GM23338 (cell line): ENCODE data around the gene TM2D1. TPM values are rescaled to one million over a fixed set of nuclear protein-coding genes. Genes with fewer than 3 reads are reported as not detected.
A peak's percentile ranks its signal among the peaks of the same experiment; 100 is the strongest.

Experiments
- ATAC-seq: fragments of 200-7000 bp; cut with Tn5 transposase; 3 replicates; pipeline ENCODE4 v1.9.1; 2020
- DNase-seq: peaks from one replicate; pipeline ENCODE4 v3.0.0-alpha.2; 2015; ENCODE audit warnings: low spot score
- H2AFZ ChIP-seq: fragments of 200-600 bp; sonication (generic); 2 replicates; pipeline ENCODE4 v1.8.0; 2016; ENCODE audit warnings: antibody characterized with exemption, mild to moderate bottlenecking, moderate library complexity
- H3F3A ChIP-seq: fragments of 200-600 bp; sonication (generic); replicated peaks from 2 replicates; pipeline ENCODE4 v1.8.0; 2017; ENCODE audit warnings: antibody characterized with exemption, mixed run types, low read depth
- H3K27ac ChIP-seq: fragments of 200-600 bp; sonication (generic); 2 replicates; pipeline ENCODE4 v1.6.1; 2016; ENCODE audit warnings: low read depth
- H3K27me3 ChIP-seq: fragments of 200-600 bp; sonication (generic); 2 replicates; pipeline ENCODE4 v1.8.0; 2016; ENCODE audit warnings: mild to moderate bottlenecking, mixed run types, moderate library complexity; ENCODE audit not compliant: insufficient read depth
- H3K36me3 ChIP-seq: fragments of 200-600 bp; sonication (generic); 2 replicates; pipeline ENCODE4 v1.8.0; 2016; ENCODE audit warnings: mild to moderate bottlenecking; ENCODE audit not compliant: insufficient read depth
- H3K4me1 ChIP-seq: fragments of 200-600 bp; sonication (generic); 2 replicates; pipeline ENCODE4 v1.8.0; 2016; ENCODE audit warnings: mild to moderate bottlenecking, moderate library complexity; ENCODE audit not compliant: insufficient read depth
- H3K4me2 ChIP-seq: fragments of 200-600 bp; sonication (generic); 2 replicates; pipeline ENCODE4 v1.7.1; 2017; ENCODE audit warnings: mixed run types
- H3K4me3 ChIP-seq: fragments of 200-600 bp; sonication (generic); 2 replicates; pipeline ENCODE4 v1.6.1; 2016; ENCODE audit warnings: mixed run types
- H3K79me2 ChIP-seq: fragments of 200-600 bp; sonication (generic); replicated peaks from 2 replicates; pipeline ENCODE4 v1.8.0; 2017; ENCODE audit warnings: mild to moderate bottlenecking; ENCODE audit not compliant: insufficient read depth
- H3K9me2 ChIP-seq: fragments of 200-600 bp; sonication (generic); 2 replicates; pipeline ENCODE4 v1.8.0; 2017; ENCODE audit not compliant: insufficient read depth
- H4K20me1 ChIP-seq: fragments of 200-600 bp; sonication (generic); replicated peaks from 2 replicates; pipeline ENCODE4 v1.8.0; 2017; ENCODE audit warnings: mild to moderate bottlenecking; ENCODE audit not compliant: insufficient read depth
- H3K27ac Mint-ChIP-seq: 2 replicates; pipeline ENCODE4 v1.8.0; 2020; ENCODE audit warnings: inconsistent platforms, mild to moderate bottlenecking, moderate library complexity, mixed read lengths
- H3K27me3 Mint-ChIP-seq: 3 replicates; pipeline ENCODE4 v1.8.0; 2022; ENCODE audit warnings: low read depth, mild to moderate bottlenecking, moderate library complexity, mixed read lengths, inconsistent platforms; ENCODE audit not compliant: insufficient read depth, poor library complexity
- H3K36me3 Mint-ChIP-seq: 3 replicates; pipeline ENCODE4 v1.8.0; 2021; ENCODE audit warnings: low read depth, mild to moderate bottlenecking, inconsistent platforms, moderate library complexity, mixed read lengths
- H3K4me1 Mint-ChIP-seq: 3 replicates; pipeline ENCODE4 v1.8.0; 2020; ENCODE audit warnings: mild to moderate bottlenecking, inconsistent platforms, mixed read lengths
- H3K4me3 Mint-ChIP-seq: 3 replicates; pipeline ENCODE4 v1.8.0; 2021; ENCODE audit warnings: moderate library complexity, mild to moderate bottlenecking, inconsistent platforms, mixed read lengths
- H3K9me3 Mint-ChIP-seq: 3 replicates; pipeline ENCODE4 v1.8.0; 2020; ENCODE audit warnings: moderate library complexity, mild to moderate bottlenecking, inconsistent platforms, mixed read lengths
- CREB1 ChIP-seq: fragments of 250-450 bp; sonication (Bioruptor Pico); IDR thresholded peaks from 2 replicates; pipeline ENCODE4 v1.5.0; 2020; ENCODE audit warnings: low read depth, mild to moderate bottlenecking, moderate library complexity
- CTCF ChIP-seq, 2 experiments: fragments of 200-600 bp in 1 of 2; sonication (generic) in 1 of 2; conservative IDR thresholded peaks; 2 replicates each; pipeline versions ENCODE4 v1.5.1 to v1.6.1; 2016 to 2017; ENCODE audit warnings: antibody characterized with exemption in 2 of 2, low read depth in 2 of 2, mild to moderate bottlenecking in 2 of 2, moderate library complexity in 1 of 2
- ETS1 ChIP-seq: IDR thresholded peaks from 2 replicates; pipeline ENCODE4 v1.6.1; 2016; ENCODE audit warnings: antibody characterized with exemption
- EZH2 ChIP-seq: fragments of 200-600 bp; sonication (generic); IDR thresholded peaks from one replicate; pipeline ENCODE4 v1.8.0; 2017; ENCODE audit warnings: antibody characterized with exemption, mild to moderate bottlenecking, low read depth; ENCODE audit not compliant: unreplicated experiment
- EZH2phosphoT487 ChIP-seq: fragments of 200-600 bp; sonication (generic); IDR thresholded peaks from one replicate; pipeline ENCODE4 v1.8.1; 2018; ENCODE audit warnings: antibody characterized with exemption; ENCODE audit not compliant: unreplicated experiment
- JUNB ChIP-seq: IDR thresholded peaks from one replicate; pipeline ENCODE4 v1.6.1; 2016; ENCODE audit warnings: antibody characterized with exemption; ENCODE audit not compliant: unreplicated experiment
- NANOG ChIP-seq: IDR thresholded peaks from 2 replicates; pipeline ENCODE4 v1.6.1; 2016; ENCODE audit warnings: antibody characterized with exemption, borderline replicate concordance
- POLR2AphosphoS5 ChIP-seq: IDR thresholded peaks from 2 replicates; pipeline ENCODE4 v1.6.1; 2016; ENCODE audit warnings: antibody characterized with exemption, low read depth
- REST ChIP-seq: IDR thresholded peaks from one replicate; pipeline ENCODE4 v1.6.1; 2018; ENCODE audit warnings: antibody characterized with exemption; ENCODE audit not compliant: unreplicated experiment
- STAT1 ChIP-seq: IDR thresholded peaks from one replicate; pipeline ENCODE4 v1.6.1; 2016; ENCODE audit warnings: antibody characterized with exemption; ENCODE audit not compliant: unreplicated experiment
- ZNF114 ChIP-seq: fragments of 250-450 bp; sonication (Bioruptor Pico); IDR thresholded peaks from 2 replicates; pipeline ENCODE4 v1.5.0; 2020; ENCODE audit warnings: mild to moderate bottlenecking, moderate library complexity
- ZNF331 ChIP-seq: fragments of 250-450 bp; sonication (Bioruptor Pico); IDR thresholded peaks from 2 replicates; pipeline ENCODE4 v1.5.0; 2020; ENCODE audit warnings: low read depth, mild to moderate bottlenecking, moderate library complexity
- ZNF462 ChIP-seq: fragments of 250-450 bp; sonication (Bioruptor Pico); IDR thresholded peaks from 2 replicates; pipeline ENCODE4 v1.5.0; 2020; ENCODE audit warnings: mild to moderate bottlenecking, moderate library complexity
- polyA plus RNA-seq: library from polyadenylated mRNA; unstranded; fragments of >200 nt; fragmentation: Nextera tagmentation; extraction: Ambion mirVana; gene quantifications from 2 replicates; pipeline ENCODE4 v1.2.1, GENCODE V29; 2016
- total RNA-seq: library from RNA; depleted of rRNA; stranded (reverse); fragments of >200 nt; shearing (Covaris generic); gene quantifications from 2 replicates; pipeline ENCODE4 v1.2.3, GENCODE V29; 2014

TM2D1 gene
- total and polyA plus RNA-seq, 2 experiments from 2014 or later = 46.7 to 47.5 TPM

GRCh38 chr1:61724506-61724812 is 482 bp downstream of the TM2D1 start:
- no peaks in the 10 kb centered on the region for H3K9me3 Mint-ChIP-seq
- Histone ChIP-seq H3K36me3 (no peaks in the 10 kb centered on the region), H3K27me3 (no peaks in the 10 kb centered on the region), H3K4me2 (peak overlapping the region; percentile 65), H3K4me3 (peak overlapping the region; percentile 90), H2AFZ (peak overlapping the region; percentile 38), H3K9me2 (no peaks in the 10 kb centered on the region), H3K4me1 (peaks cover 4% of the 10 kb centered on the region), H3K27ac (peak overlapping the region; percentile 61), H3K79me2 (peaks cover 45% of the 10 kb centered on the region), H3F3A (no peaks in the 10 kb centered on the region), H4K20me1 (0 out of 2 replicates have a peak, but pooled peaks cover 4% of the 10 kb centered on the region)
- DNase-seq = no peak
- peaks cover 6% of the 10 kb centered on the region; the same call in 2 of the 3 replicates for H3K4me1 Mint-ChIP-seq
- peaks cover 3% of the 10 kb centered on the region; the same call in 1 of the 3 replicates for H3K36me3 Mint-ChIP-seq
- H3K4me3 Mint-ChIP-seq = peak overlapping the region; percentile 92
- no peak for TF ChIP-seq EZH2
- TF ChIP-seq ZNF114 (CRISPR knock-in tag) = no peak
- TF ChIP-seq STAT1 = no peak
- TF ChIP-seq EZH2phosphoT487 = no peak
- TF ChIP-seq NANOG = no peak
- TF ChIP-seq REST = no peak
- TF ChIP-seq ETS1 = no peak
- no peak for TF ChIP-seq CTCF (conservative IDR thresholded peaks at IDR 0.05; ENCODE audit: low read depth in 2 of 2)
- no peak for TF ChIP-seq ZNF462 (CRISPR knock-in tag)
- TF ChIP-seq JUNB = no peak
- no peak for TF ChIP-seq POLR2AphosphoS5
- no peak for TF ChIP-seq CREB1 (CRISPR knock-in tag)
- TF ChIP-seq ZNF331 (CRISPR knock-in tag) = no peak
- peak overlapping the region; percentile 98 for H3K27ac Mint-ChIP-seq
- ATAC-seq = no peak
- H3K27me3 Mint-ChIP-seq = no peaks in the 10 kb centered on the region
